Right lobe of liver (tissue), 6 donors: ENCODE measurements around the gene SLC25A26. TPM values are rescaled to one million over a fixed set of nuclear protein-coding genes. Genes with fewer than 3 reads are reported as not detected.

Source experiments
- ATAC-seq, 4 donors: fragments of 200-7000 bp; cut with Tn5 transposase; one replicate each; pipeline ENCODE4 v1.9.1; 2020; ENCODE audit warnings: mild to moderate bottlenecking in 4 of 4, moderate library complexity in 4 of 4
- DNase-seq, 3 donors: peaks; one replicate each; pipeline ENCODE4 v3.0.0-alpha.2; 2020
- H3K27ac ChIP-seq, 3 donors: fragments of 200-600 bp; one replicate each; pipeline ENCODE4 v1.8.0; 2022
- H3K27me3 ChIP-seq, 2 donors: fragments of 200-600 bp; one replicate each; pipeline ENCODE4 v1.8.0; 2022
- H3K36me3 ChIP-seq, 4 donors: fragments of 200-600 bp; sonication (generic) in 1 of 4; one replicate each; pipeline versions ENCODE4 v1.5.1 to v1.8.0; 2017 to 2022; ENCODE audit warnings: control low read depth in 1 of 4
- H3K4me1 ChIP-seq, 4 donors: fragments of 200-600 bp; sonication (generic) in 1 of 4; one replicate each; pipeline versions ENCODE4 v1.5.1 to v1.8.0; 2017 to 2022; ENCODE audit warnings: control low read depth in 1 of 4
- H3K4me3 ChIP-seq, 3 donors: fragments of 200-600 bp; one replicate each; pipeline ENCODE4 v1.8.0; 2022
- H3K9me3 ChIP-seq, 4 donors: fragments of 200-600 bp; sonication (generic) in 1 of 4; one replicate each; pipeline versions ENCODE4 v1.5.1 to v1.8.0; 2017 to 2022; ENCODE audit warnings: control low read depth in 1 of 4
- POLR2A ChIP-seq: fragments of 450-650 bp; IDR thresholded peaks from one replicate; pipeline ENCODE4 v1.6.1; 2017; ENCODE audit warnings: antibody characterized with exemption, mild to moderate bottlenecking
- WGBS: methylation state at CpG from one replicate; pipeline ENCODE4 v1.1.6; 2018; ENCODE audit warnings: low coverage, low lambda C conversion rate; ENCODE audit not compliant: insufficient coverage; ENCODE audit errors: missing lambda C conversion rate; 5-methylcytosine and 5-hydroxymethylcytosine counted together
- intact Hi-C, 2 donors: fragments of 100-400 bp; cut with DNase I; formaldehyde crosslinking; loops; one replicate each; pipeline versions ENCODE4 v1.11.2 to v1.14.1; 2022
- total RNA-seq, 6 experiments: library from RNA; depleted of rRNA in 2 of 6; stranded (reverse); fragments of >200 nt in 2 of 6; fragmentation: NEBNext Ultra II Directional in 3 of 6; extraction: Animal tissue kit (Norgen Biotek cat#: 25700) in 3 of 6; gene quantifications; one replicate each; pipeline versions ENCODE4 v1.1.0 to v1.2.4, GENCODE V29; 2016 to 2023
- TF ChIP-seq, protein P1 (sequence below), 4 donors: fragments of 200-600 bp in 3 of 4; fragments of 450-650 bp in 1 of 4; IDR thresholded peaks; one replicate each; pipeline versions ENCODE4 v1.5.1 to v1.8.0; 2016 to 2022; ENCODE audit warnings: antibody characterized with exemption in 4 of 4, mild to moderate bottlenecking in 2 of 4
- donor health status: DM: no; HTN: yes; CAD: no.
- donor health status: DM: no; HTN: no; CAD: no.
- donor health status: DM: no; HTN: no; CAD: no.
- donor health status: DM: no; HTN: yes; CAD: no.
- donor health status: DM: no; HTN: yes; CAD: no.

SLC25A26 gene
- total RNA-seq, 6 experiments from 2014 or later, result 11.2 to 17.4 (median 12.8) TPM

DNA sequence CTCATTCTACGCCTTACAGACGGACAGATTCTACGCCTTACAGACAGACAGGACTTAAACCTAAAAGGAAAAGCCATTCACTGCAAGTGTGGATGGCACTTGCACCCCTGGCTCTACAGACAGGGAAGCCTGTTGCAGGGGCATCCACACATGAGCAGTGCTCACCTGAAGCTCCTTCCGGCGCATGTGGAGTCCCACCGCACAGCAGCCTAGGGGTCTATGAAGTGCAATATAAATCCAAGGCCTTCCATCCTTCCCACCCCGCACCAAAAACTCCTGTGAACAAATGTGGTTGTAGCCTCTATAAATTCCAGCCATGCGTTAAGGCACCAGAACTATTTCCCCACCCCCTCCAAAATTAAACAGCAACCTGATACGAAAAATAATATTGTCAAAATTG lies 158.8 kb downstream of the SLC25A26 start:
- no peak overlapping the region for H3K27ac ChIP-seq
- 98% methylated on average over 6 of the region's 9 CpGs for WGBS
- TF ChIP-seq, protein P1, sequence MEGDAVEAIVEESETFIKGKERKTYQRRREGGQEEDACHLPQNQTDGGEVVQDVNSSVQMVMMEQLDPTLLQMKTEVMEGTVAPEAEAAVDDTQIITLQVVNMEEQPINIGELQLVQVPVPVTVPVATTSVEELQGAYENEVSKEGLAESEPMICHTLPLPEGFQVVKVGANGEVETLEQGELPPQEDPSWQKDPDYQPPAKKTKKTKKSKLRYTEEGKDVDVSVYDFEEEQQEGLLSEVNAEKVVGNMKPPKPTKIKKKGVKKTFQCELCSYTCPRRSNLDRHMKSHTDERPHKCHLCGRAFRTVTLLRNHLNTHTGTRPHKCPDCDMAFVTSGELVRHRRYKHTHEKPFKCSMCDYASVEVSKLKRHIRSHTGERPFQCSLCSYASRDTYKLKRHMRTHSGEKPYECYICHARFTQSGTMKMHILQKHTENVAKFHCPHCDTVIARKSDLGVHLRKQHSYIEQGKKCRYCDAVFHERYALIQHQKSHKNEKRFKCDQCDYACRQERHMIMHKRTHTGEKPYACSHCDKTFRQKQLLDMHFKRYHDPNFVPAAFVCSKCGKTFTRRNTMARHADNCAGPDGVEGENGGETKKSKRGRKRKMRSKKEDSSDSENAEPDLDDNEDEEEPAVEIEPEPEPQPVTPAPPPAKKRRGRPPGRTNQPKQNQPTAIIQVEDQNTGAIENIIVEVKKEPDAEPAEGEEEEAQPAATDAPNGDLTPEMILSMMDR (IDR thresholded peaks at IDR 0.05), result no peak
- no peak for TF ChIP-seq POLR2A
- H3K4me1 ChIP-seq, result peaks cover 0 to 14% (median 4%) of the 10 kb centered on the region in 4 donors
- H3K9me3 ChIP-seq, result no peaks in the 10 kb centered on the region
- ATAC-seq (no peak), DNase-seq (no peak)
- peaks cover 0 to 62% (median 20%) of the 10 kb centered on the region in 4 donors for H3K36me3 ChIP-seq
- intact Hi-C loops, result no loop called here
- H3K4me3 ChIP-seq, result no peak overlapping the region
- H3K27me3 ChIP-seq, result no peaks in the 10 kb centered on the region

DNA sequence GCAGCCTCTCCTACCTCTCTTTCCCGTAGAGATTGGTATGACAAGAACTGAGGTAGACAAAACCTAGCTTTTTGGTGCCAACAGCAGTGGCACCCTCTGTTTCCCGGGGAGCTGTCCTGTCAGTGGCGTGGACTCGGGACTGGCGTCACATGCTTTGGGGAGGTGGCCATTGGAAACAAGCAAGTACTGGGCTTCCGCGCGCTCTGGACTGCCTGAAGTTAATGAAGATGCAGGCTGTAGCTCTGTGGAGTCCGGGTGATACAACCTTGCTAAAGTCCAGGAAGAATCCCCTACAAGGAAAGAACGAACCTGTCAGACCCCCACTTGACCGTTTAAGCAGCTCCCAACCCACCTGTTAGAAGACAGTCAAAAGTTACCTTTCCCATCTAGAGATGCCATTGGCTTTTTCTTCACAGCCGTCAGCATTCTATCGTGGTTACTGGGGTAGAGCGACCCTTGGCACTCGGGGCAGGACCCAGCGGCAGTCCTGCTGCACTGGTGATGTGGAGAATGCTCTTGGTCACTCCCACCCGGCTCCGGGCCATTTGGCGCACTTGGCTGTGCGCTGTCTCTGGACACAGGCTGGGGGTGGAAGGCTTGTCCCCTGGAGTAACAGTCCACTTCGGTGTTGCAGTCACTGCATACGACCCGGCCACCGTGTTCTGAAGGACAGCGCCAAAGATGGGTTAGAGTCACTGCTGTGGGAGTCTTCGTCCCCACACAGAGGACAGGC lies 159.6 kb downstream of the SLC25A26 start:
- TF ChIP-seq, protein P1 (IDR thresholded peaks at IDR 0.05), result no peak
- TF ChIP-seq POLR2A, result no peak
- H3K27ac ChIP-seq, result no peak overlapping the region
- DNase-seq (no peak), ATAC-seq (no peak)
- WGBS, result 95% methylated on average over 6 of the region's 26 CpGs
- intact Hi-C loops, result no loop called here
- peaks cover 0 to 68% (median 22%) of the 10 kb centered on the region in 4 donors for H3K36me3 ChIP-seq
- no peaks in the 10 kb centered on the region for H3K27me3 ChIP-seq
- H3K4me3 ChIP-seq, result no peak overlapping the region
- no peaks in the 10 kb centered on the region for H3K9me3 ChIP-seq
- H3K4me1 ChIP-seq, result peaks cover 0 to 14% (median 4%) of the 10 kb centered on the region in 4 donors

DNA sequence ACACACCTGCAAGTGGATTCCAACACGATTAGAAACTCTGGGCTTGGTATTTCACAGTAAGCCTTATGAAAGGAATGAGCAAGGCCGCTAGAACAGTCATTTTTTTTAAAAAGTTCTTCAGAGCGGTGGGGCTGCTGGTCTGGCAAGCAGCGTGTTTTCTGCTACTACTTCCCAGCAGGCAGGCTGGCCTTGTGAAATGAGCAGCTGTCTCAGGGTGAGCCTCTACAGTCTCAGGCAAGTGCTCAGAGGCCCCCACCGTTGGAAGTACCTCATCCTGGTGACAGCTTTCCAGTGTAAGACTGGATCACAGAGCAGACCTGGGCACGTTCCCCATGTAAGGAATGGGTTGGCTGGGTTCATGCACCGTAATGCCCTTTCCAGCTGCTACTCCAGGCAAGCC lies 160.8 kb downstream of the SLC25A26 start:
- Histone ChIP-seq H3K27me3 (no peaks in the 10 kb centered on the region), H3K9me3 (no peaks in the 10 kb centered on the region), H3K4me3 (no peak overlapping the region), H3K4me1 (peaks cover 0 to 8% (median 4%) of the 10 kb centered on the region in 4 donors), H3K36me3 (peaks cover 0 to 79% (median 31%) of the 10 kb centered on the region in 4 donors), H3K27ac (no peak overlapping the region)
- DNase-seq (no peak), ATAC-seq (no peak)
- WGBS, result 100% methylated on average over 1 of the region's 7 CpGs
- intact Hi-C loops, result no loop called here
- TF ChIP-seq POLR2A, result no peak
- TF ChIP-seq, protein P1 (IDR thresholded peaks at IDR 0.05), result no peak

DNA sequence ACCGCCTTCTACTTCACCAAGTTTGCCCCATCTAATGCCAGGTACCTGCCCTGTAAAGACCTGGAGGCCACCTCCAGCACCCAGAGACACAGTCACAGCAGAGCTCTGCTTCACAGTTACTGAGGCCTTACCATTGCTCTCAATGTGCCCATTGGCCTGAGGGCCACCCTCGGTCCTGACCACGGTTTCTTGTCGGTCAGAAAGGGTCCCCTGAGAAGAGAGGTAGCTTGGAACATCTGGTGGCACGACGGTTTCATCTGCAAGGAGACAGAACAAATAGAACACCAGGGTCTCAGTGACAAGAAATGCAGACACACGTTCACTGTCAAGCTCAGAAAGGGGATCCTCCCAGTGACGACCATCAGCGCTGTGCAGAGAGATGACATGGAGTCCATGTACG lies 161.3 kb downstream of the SLC25A26 start:
- H3K36me3 ChIP-seq, result peaks cover 0 to 79% (median 31%) of the 10 kb centered on the region in 4 donors
- WGBS, result 100% methylated on average over 3 of the region's 10 CpGs
- no peak overlapping the region for H3K27ac ChIP-seq
- peaks cover 0 to 4% (median 1%) of the 10 kb centered on the region in 4 donors for H3K4me1 ChIP-seq
- H3K27me3 ChIP-seq, result no peaks in the 10 kb centered on the region
- DNase-seq (no peak), ATAC-seq (no peak)
- H3K9me3 ChIP-seq, result no peaks in the 10 kb centered on the region
- H3K4me3 ChIP-seq, result no peak overlapping the region
- intact Hi-C loops, result no loop called here
- TF ChIP-seq, protein P1 (IDR thresholded peaks at IDR 0.05), result no peak
- TF ChIP-seq POLR2A, result no peak
